HCT116 (cell line): Measurements from ENCODE around the gene CNTN5. TPM values are rescaled to one million over a fixed set of nuclear protein-coding genes. Genes with fewer than 3 reads are reported as not detected.

Experiments used
- ATAC-seq: fragments of 200-7000 bp; cut with Tn5 transposase; 2 replicates; pipeline ENCODE4 v1.9.1; 2020; ENCODE audit warnings: mild to moderate bottlenecking, moderate library complexity
- BruUV-seq: library from RNA; stranded (reverse); fragments of 400-500 nt; replicated peaks from 2 replicates; lab custom pipeline; 2021; lab: Mats Ljungman, UMichigan
- CTCF ChIA-PET: fragments of 300-600 bp; sonication (Branson Sonifier 250); formaldehyde crosslinking; loops from one replicate; lab custom pipeline; 2021; ENCODE audit warnings: antibody characterized with exemption; lab: Charles Lee
- POLR2A ChIA-PET: fragments of 300-600, 350-600 bp; sonication (Branson Sonifier 250); formaldehyde crosslinking; loops from one replicate; lab custom pipeline; 2021; ENCODE audit warnings: antibody characterized with exemption; lab: Charles Lee
- RAD21 ChIA-PET, 2 experiments: fragments of 300-600 bp; sonication (Branson Sonifier 250); formaldehyde crosslinking; loops; one replicate each; lab custom pipeline; 2023; ENCODE audit warnings: low total read pairs in 2 of 2; ENCODE audit not compliant: uncharacterized antibody in 2 of 2, unreplicated experiment in 2 of 2, low non-redundant PET in 1 of 2; lab: Charles Lee
- DNase-seq: peaks from one replicate; pipeline ENCODE4 v3.0.0-alpha.2; 2010; ENCODE audit warnings: low read depth, low spot score
- H2AFZ ChIP-seq: fragments of 200-600 bp; shearing (Covaris generic), sonication (generic); 2 replicates; pipeline ENCODE4 v1.6.1; 2017; ENCODE audit warnings: low read depth, mixed run types, mixed read lengths, antibody characterized with exemption, low read length; ENCODE audit not compliant: poor library complexity, severe bottlenecking
- H3K27ac ChIP-seq: 2 replicates; pipeline ENCODE4 v1.5.1; 2012; ENCODE audit warnings: low read depth, low read length
- H3K27me3 ChIP-seq: fragments of 200-600 bp; sonication (generic); 2 replicates; pipeline ENCODE4 v1.6.1; 2016; ENCODE audit warnings: mixed run types, low read length, mixed read lengths; ENCODE audit not compliant: insufficient read depth
- H3K36me3 ChIP-seq, 2 experiments: fragments of 200-500 bp in 1 of 2; fragments of 200-600 bp in 1 of 2; sonication (Bioruptor generic) in 1 of 2; sonication (generic) in 1 of 2; 2 replicates each; pipeline versions ENCODE4 v1.5.1 to v1.6.1; 2014 to 2016; ENCODE audit warnings: low read length in 2 of 2, inconsistent platforms in 1 of 2, mixed read lengths in 1 of 2, mixed run types in 1 of 2; ENCODE audit not compliant: insufficient read depth in 2 of 2, control insufficient read depth in 1 of 2
- H3K4me1 ChIP-seq, 2 experiments: fragments of 200-600 bp in 1 of 2; sonication (generic) in 1 of 2; 2 replicates each; pipeline versions ENCODE4 v1.5.1 to v1.6.1; 2012 to 2017; ENCODE audit warnings: low read length in 2 of 2, inconsistent platforms in 1 of 2, mild to moderate bottlenecking in 1 of 2, mixed read lengths in 1 of 2, mixed run types in 1 of 2, moderate library complexity in 1 of 2; ENCODE audit not compliant: insufficient read depth in 2 of 2, control insufficient read depth in 1 of 2
- H3K4me2 ChIP-seq: fragments of 200-600 bp; sonication (generic); 2 replicates; pipeline ENCODE4 v1.6.1; 2017; ENCODE audit warnings: mixed run types, low read length, mixed read lengths
- H3K4me3 ChIP-seq, 2 experiments: fragments of 200-600 bp in 1 of 2; sonication (generic) in 1 of 2; replicated peaks in 1 of 2; 2 replicates each; pipeline ENCODE4 v1.5.1; 2011 to 2016; ENCODE audit warnings: low read length in 2 of 2, control low read depth in 1 of 2, low read depth in 1 of 2, mild to moderate bottlenecking in 1 of 2, mixed read lengths in 1 of 2, mixed run types in 1 of 2
- H3K79me2 ChIP-seq: fragments of 200-600 bp; sonication (generic); 2 replicates; pipeline ENCODE4 v1.6.1; 2017; ENCODE audit warnings: mild to moderate bottlenecking, mixed run types, low read length, moderate library complexity, mixed read lengths; ENCODE audit not compliant: insufficient read depth
- H3K9ac ChIP-seq: fragments of 200-600 bp; sonication (generic); 2 replicates; pipeline ENCODE4 v1.6.1; 2016; ENCODE audit warnings: low read length, mixed read lengths
- H3K9me2 ChIP-seq: fragments of 200-600 bp; sonication (generic), shearing (Covaris generic); 2 replicates; pipeline ENCODE4 v1.6.1; 2017; ENCODE audit warnings: mixed run types, mild to moderate bottlenecking, moderate library complexity; ENCODE audit not compliant: insufficient read depth
- H3K9me3 ChIP-seq, 2 experiments: fragments of 200-500 bp in 1 of 2; fragments of 200-600 bp in 1 of 2; sonication (Bioruptor generic) in 1 of 2; sonication (generic) in 1 of 2; 2 replicates each; pipeline ENCODE4 v1.6.1; 2014 to 2017; ENCODE audit warnings: low read length in 2 of 2, mixed read lengths in 2 of 2, inconsistent platforms in 1 of 2, low read depth in 1 of 2, mild to moderate bottlenecking in 1 of 2, mixed run types in 1 of 2, moderate library complexity in 1 of 2; ENCODE audit not compliant: control insufficient read depth in 1 of 2, insufficient read depth in 1 of 2
- H4K20me1 ChIP-seq: fragments of 200-600 bp; sonication (generic), shearing (Covaris generic); 2 replicates; pipeline ENCODE4 v1.6.1; 2017; ENCODE audit warnings: mixed run types, mild to moderate bottlenecking, moderate library complexity; ENCODE audit not compliant: insufficient read depth
- CBX3 ChIP-seq: IDR thresholded peaks from 2 replicates; pipeline ENCODE4 v1.6.1; 2012; ENCODE audit warnings: low read depth
- CEBPB ChIP-seq: IDR thresholded peaks from 2 replicates; pipeline ENCODE4 v1.6.1; 2012; ENCODE audit warnings: low read depth
- EGR1 ChIP-seq: IDR thresholded peaks from 2 replicates; pipeline ENCODE4 v1.6.1; 2012; ENCODE audit warnings: low read depth
- ELF1 ChIP-seq: IDR thresholded peaks from 2 replicates; pipeline ENCODE4 v1.6.1; 2012; ENCODE audit warnings: low read depth, borderline replicate concordance
- FOSL1 ChIP-seq: IDR thresholded peaks from 2 replicates; pipeline ENCODE4 v1.6.1; 2012; ENCODE audit warnings: low read depth
- JUND ChIP-seq: IDR thresholded peaks from 2 replicates; pipeline ENCODE4 v1.6.1; 2012
- POLR2AphosphoS5 ChIP-seq: IDR thresholded peaks from 2 replicates; pipeline ENCODE4 v1.6.1; 2011; ENCODE audit warnings: mild to moderate bottlenecking, low read depth, low read length, moderate library complexity
- RAD21 ChIP-seq: IDR thresholded peaks from 2 replicates; pipeline ENCODE4 v1.6.1; 2012; ENCODE audit warnings: low read depth, mild to moderate bottlenecking
- SRF ChIP-seq: IDR thresholded peaks from 2 replicates; pipeline ENCODE4 v1.6.1; 2012; ENCODE audit warnings: low read depth
- ZFX ChIP-seq: fragments of 450-650 bp; IDR thresholded peaks from 2 replicates; pipeline ENCODE4 v1.6.1; 2017
- ZNF274 ChIP-seq: fragments of 200-500 bp; sonication (Bioruptor generic); IDR thresholded peaks from 2 replicates; pipeline ENCODE4 v1.6.1; 2014; ENCODE audit warnings: mild to moderate bottlenecking, low read depth, low read length, inconsistent platforms
- intact Hi-C: fragments of 100-400 bp; cut with micrococcal nuclease; formaldehyde crosslinking; loops from 2 replicates; pipeline ENCODE4 v1.10.0; 2022
- total RNA-seq: library from RNA; stranded (reverse); gene quantifications from one replicate; pipeline ENCODE4 v1.2.1, GENCODE V29; 2021; ENCODE audit not compliant: unreplicated experiment
- TF ChIP-seq, protein P1 (sequence below), 3 experiments: fragments of 200-600 bp in 1 of 3; sonication (generic) in 1 of 3; IDR thresholded peaks in 2 of 3; conservative IDR thresholded peaks in 1 of 3; 2 replicates each; pipeline ENCODE4 v1.5.1; 2012 to 2017; ENCODE audit warnings: low read depth in 2 of 3, low read length in 2 of 3, antibody characterized with exemption in 1 of 3, borderline replicate concordance in 1 of 3, control low read depth in 1 of 3, mild to moderate bottlenecking in 1 of 3, mixed read lengths in 1 of 3, mixed run types in 1 of 3, moderate library complexity in 1 of 3; ENCODE audit not compliant: insufficient read depth in 1 of 3
- TF ChIP-seq, protein P2 (sequence below): IDR thresholded peaks from 2 replicates; pipeline ENCODE4 v1.6.1; 2011; ENCODE audit warnings: mild to moderate bottlenecking, low read length, moderate library complexity; ENCODE audit not compliant: insufficient replicate concordance; ENCODE audit errors: extremely low read depth

The CNTN5 gene
- total RNA-seq, 1 experiment from 2014 or later: not detected

DNA sequence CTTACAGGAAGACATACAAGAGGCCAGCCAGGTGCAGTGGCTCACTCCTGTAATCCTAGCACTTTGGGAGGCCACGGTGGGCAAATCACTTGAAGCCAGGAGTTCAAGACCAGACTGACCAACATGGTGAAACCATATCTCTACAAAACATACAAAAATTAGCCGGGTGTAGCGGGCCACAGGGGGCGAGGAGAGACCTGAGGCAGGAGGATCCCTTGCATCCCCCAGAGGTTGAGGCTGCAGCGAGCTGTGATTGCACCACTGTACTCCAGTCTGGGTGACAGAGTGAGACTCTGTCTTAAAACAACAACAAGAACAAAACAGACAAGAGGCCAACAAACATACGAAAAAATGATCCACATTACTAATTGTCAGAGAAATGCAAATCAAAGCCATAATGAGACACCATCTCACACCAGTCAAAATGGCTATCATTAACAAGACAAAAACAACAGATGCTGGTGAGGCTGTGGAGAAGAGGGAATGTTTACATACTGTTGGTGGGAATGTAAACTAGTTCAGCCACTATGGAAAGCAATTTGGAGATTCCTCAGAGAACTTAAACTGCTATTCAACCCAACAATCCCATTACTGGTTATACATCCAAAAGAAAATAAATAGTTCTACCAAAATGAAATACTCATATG, 1167.5 kb downstream of the CNTN5 start:
- intact Hi-C loops: no loop called here
- RAD21 ChIA-PET: no interaction called here
- no peak for ATAC-seq

More for the DNA sequence above, 1167.5 kb downstream of the CNTN5 start:
- Histone ChIP-seq H3K9ac (no peak overlapping the region), H3K4me3 (no peak overlapping the region), H2AFZ (no peak overlapping the region), H3K27ac (no peak overlapping the region), H3K36me3 (no peaks in the 10 kb centered on the region), H3K4me1 (no peaks in the 10 kb centered on the region), H3K79me2 (no peaks in the 10 kb centered on the region), H3K9me2 (no peaks in the 10 kb centered on the region), H4K20me1 (no peaks in the 10 kb centered on the region), H3K9me3 (no peaks in the 10 kb centered on the region; a peak in 1 of 4 replicates), H3K27me3 (no peaks in the 10 kb centered on the region), H3K4me2 (no peak overlapping the region)
- DNase-seq: no peak
- ChIA-PET POLR2A (no interaction called here), CTCF (no interaction called here)
- TF ChIP-seq, protein P1, sequence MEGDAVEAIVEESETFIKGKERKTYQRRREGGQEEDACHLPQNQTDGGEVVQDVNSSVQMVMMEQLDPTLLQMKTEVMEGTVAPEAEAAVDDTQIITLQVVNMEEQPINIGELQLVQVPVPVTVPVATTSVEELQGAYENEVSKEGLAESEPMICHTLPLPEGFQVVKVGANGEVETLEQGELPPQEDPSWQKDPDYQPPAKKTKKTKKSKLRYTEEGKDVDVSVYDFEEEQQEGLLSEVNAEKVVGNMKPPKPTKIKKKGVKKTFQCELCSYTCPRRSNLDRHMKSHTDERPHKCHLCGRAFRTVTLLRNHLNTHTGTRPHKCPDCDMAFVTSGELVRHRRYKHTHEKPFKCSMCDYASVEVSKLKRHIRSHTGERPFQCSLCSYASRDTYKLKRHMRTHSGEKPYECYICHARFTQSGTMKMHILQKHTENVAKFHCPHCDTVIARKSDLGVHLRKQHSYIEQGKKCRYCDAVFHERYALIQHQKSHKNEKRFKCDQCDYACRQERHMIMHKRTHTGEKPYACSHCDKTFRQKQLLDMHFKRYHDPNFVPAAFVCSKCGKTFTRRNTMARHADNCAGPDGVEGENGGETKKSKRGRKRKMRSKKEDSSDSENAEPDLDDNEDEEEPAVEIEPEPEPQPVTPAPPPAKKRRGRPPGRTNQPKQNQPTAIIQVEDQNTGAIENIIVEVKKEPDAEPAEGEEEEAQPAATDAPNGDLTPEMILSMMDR (IDR thresholded peaks at IDR 0.05 in 2 of 3, conservative IDR thresholded peaks at IDR 0.05 in 1 of 3; ENCODE audit: borderline replicate concordance in 1 of 3, insufficient read depth in 1 of 3, low read depth in 2 of 3, low read length in 2 of 3): no peak
- TF ChIP-seq JUND (no peak), ELF1 (no peak), FOSL1 (no peak), ZFX (no peak), CEBPB (no peak), RAD21 (no peak), EGR1 (no peak), ZNF274 (no peak), SRF (no peak), CBX3 (no peak), POLR2AphosphoS5 (no peak)
- TF ChIP-seq, protein P2, sequence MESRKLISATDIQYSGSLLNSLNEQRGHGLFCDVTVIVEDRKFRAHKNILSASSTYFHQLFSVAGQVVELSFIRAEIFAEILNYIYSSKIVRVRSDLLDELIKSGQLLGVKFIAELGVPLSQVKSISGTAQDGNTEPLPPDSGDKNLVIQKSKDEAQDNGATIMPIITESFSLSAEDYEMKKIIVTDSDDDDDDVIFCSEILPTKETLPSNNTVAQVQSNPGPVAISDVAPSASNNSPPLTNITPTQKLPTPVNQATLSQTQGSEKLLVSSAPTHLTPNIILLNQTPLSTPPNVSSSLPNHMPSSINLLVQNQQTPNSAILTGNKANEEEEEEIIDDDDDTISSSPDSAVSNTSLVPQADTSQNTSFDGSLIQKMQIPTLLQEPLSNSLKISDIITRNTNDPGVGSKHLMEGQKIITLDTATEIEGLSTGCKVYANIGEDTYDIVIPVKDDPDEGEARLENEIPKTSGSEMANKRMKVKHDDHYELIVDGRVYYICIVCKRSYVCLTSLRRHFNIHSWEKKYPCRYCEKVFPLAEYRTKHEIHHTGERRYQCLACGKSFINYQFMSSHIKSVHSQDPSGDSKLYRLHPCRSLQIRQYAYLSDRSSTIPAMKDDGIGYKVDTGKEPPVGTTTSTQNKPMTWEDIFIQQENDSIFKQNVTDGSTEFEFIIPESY: no peak
- no TSS peak for BruUV-seq
